Heart right ventricle (tissue), 16 donors: ENCODE data around the gene GAPDH. TPM values are rescaled to one million over a fixed set of nuclear protein-coding genes. Genes with fewer than 3 reads are reported as not detected.
A peak's percentile ranks its signal among the peaks of the same experiment; 100 is the strongest.

ENCODE experiments used
- ATAC-seq, 8 donors: fragments of 200-7000 bp; cut with Tn5 transposase; one replicate each; pipeline ENCODE4 v1.9.1; 2020; ENCODE audit warnings: mild to moderate bottlenecking in 8 of 8, moderate library complexity in 8 of 8, moderate number of reproducible peaks in 1 of 8
- DNase-seq, 2 donors: peaks; one replicate each; pipeline ENCODE4 v3.0.0-alpha.2; 2020
- H3K27ac ChIP-seq, 10 donors: fragments of 200-600 bp; sonication (generic) in 2 of 10; one replicate each; pipeline versions ENCODE4 v1.5.0 to v1.8.0; 2020 to 2022; ENCODE audit warnings: mild to moderate bottlenecking in 3 of 10
- H3K27me3 ChIP-seq, 7 donors: fragments of 200-600 bp; one replicate each; pipeline ENCODE4 v1.8.0; 2021 to 2022; ENCODE audit warnings: mild to moderate bottlenecking in 2 of 7
- H3K36me3 ChIP-seq, 9 donors: fragments of 200-600 bp; sonication (generic) in 1 of 9; one replicate each; pipeline versions ENCODE4 v1.5.0 to v1.8.0; 2020 to 2022; ENCODE audit warnings: mild to moderate bottlenecking in 2 of 9
- H3K4me1 ChIP-seq, 9 donors: fragments of 200-600 bp; sonication (generic) in 1 of 9; one replicate each; pipeline versions ENCODE4 v1.5.0 to v1.8.0; 2020 to 2022; ENCODE audit warnings: mild to moderate bottlenecking in 4 of 9
- H3K4me3 ChIP-seq, 10 donors: fragments of 200-600 bp; sonication (generic) in 2 of 10; one replicate each; pipeline versions ENCODE4 v1.5.0 to v1.8.0; 2020 to 2022; ENCODE audit warnings: mild to moderate bottlenecking in 7 of 10, moderate library complexity in 2 of 10
- H3K9me3 ChIP-seq, 11 donors: fragments of 200-600 bp in 10 of 11; sonication (generic) in 2 of 11; one replicate each; pipeline versions ENCODE4 v1.5.0 to v1.8.0; 2013 to 2022; ENCODE audit warnings: mild to moderate bottlenecking in 2 of 11, control low read depth in 1 of 11, moderate library complexity in 1 of 11
- CTCF ChIP-seq, 9 donors: fragments of 200-600 bp; sonication (generic) in 2 of 9; IDR thresholded peaks; one replicate each; pipeline versions ENCODE4 v1.5.0 to v1.8.0; 2021 to 2022; ENCODE audit warnings: antibody characterized with exemption in 9 of 9, mild to moderate bottlenecking in 5 of 9, moderate library complexity in 1 of 9
- WGBS, 2 donors: extraction: QIAGEN DNeasy Blood & Tissue Kit; methylation state at CpG; one replicate each; pipeline ENCODE4 v1.1.7; 2013; ENCODE audit warnings: inconsistent platforms in 1 of 2; 5-methylcytosine and 5-hydroxymethylcytosine counted together
- intact Hi-C, 10 donors: fragments of 100-400 bp; cut with DNase I; formaldehyde crosslinking; loops; one replicate each; pipeline versions ENCODE4 v1.11.1 to v1.14.2; 2022
- polyA plus RNA-seq, 2 donors: library from polyadenylated mRNA; stranded (reverse); fragments of 200-250 nt; gene quantifications; one replicate each; pipeline ENCODE4 v1.2.3, GENCODE V29; 2013
- total RNA-seq, 10 donors: library from RNA; stranded (reverse); fragmentation: NEBNext Ultra II Directional in 3 of 10; extraction: Animal tissue kit (Norgen Biotek cat#: 25700) in 3 of 10; gene quantifications; one replicate each; pipeline versions ENCODE4 v1.2.1 to v1.2.4, GENCODE V29; 2021 to 2023
- donor health status: Arrhythmogenic right ventricular cardiomyopathy.
- donor health status: ischemic (EF 13 %, LVEDD 7.1; RV severe dilation, severe dysfunction).
- donor health status: healthy with polysubstance abuse.
- donor health status: DM: no; HTN: yes; CAD: no.
- donor health status: DM: no; HTN: no; CAD: no.
- donor health status: ischemic (EF 25% LVEDD 6.9; RV normal size, moderate dysfunction).
- donor health status: ischemic (EF 25% LVEDD 5.7; RV mildly dilated, moderate dysfunction).
- donor health status: healthy.
- donor health status: DM: yes; HTN: yes; CAD: no.
- donor health status: Ischemic cardiomyopathy.
- donor health status: ischemic (EF 35%, LVEDD 5.7; RV mildly dilated, moderate dysfunction).
- donor health status: nonischemic (EF 11% LVEDD 7.7; RV severe dilation, severe dysfunction).
- donor health status: DM: yes; HTN: yes; CAD: no.
- donor health status: PGD.
- donor health status: ischemic (EF 29% LVEDD 5.4; RV normal size, mild dysfunction).
- donor health status: nonischemic (EF 23%, LVEDD 6.1; RV moderate dilation, normal function).

GAPDH gene
- total and polyA plus RNA-seq, 12 donors, result 4,081 to 7,888 (median 4,852) TPM

- DNase-seq (no peak), ATAC-seq (no peak)
- no peak for TF ChIP-seq CTCF (IDR thresholded peaks at IDR 0.05)
- peaks cover 3 to 29% (median 24%) of the 10 kb centered on the region in 9 donors for H3K4me1 ChIP-seq
- H3K27ac ChIP-seq, result peak overlapping the region in 1 of 10 donors; percentile 99
- no peaks in the 10 kb centered on the region for H3K9me3 ChIP-seq
- WGBS, 2 donors, result 95 to 96% methylated on average over 18 of the region's 18 CpGs
- H3K27me3 ChIP-seq, result no peaks in the 10 kb centered on the region
- peaks cover 0 to 73% (median 50%) of the 10 kb centered on the region in 9 donors for H3K36me3 ChIP-seq
- H3K4me3 ChIP-seq, result no peak overlapping the region
- intact Hi-C loops, result loop anchor here in 7 of 10 donors (5.0 to 10.0 kb wide), 9 partner anchors 33 to 196 kb away; partner anchors contain the start of genes MRPL51 (in 4 of the 7), NCAPD2 (in 4 of the 7), VAMP1 (in 4 of the 7) and TAPBPL (in 1 of the 7)
These were observed 3.6 kb upstream of the GAPDH start for GRCh38 chr12:6530576-6531260.

DNA sequence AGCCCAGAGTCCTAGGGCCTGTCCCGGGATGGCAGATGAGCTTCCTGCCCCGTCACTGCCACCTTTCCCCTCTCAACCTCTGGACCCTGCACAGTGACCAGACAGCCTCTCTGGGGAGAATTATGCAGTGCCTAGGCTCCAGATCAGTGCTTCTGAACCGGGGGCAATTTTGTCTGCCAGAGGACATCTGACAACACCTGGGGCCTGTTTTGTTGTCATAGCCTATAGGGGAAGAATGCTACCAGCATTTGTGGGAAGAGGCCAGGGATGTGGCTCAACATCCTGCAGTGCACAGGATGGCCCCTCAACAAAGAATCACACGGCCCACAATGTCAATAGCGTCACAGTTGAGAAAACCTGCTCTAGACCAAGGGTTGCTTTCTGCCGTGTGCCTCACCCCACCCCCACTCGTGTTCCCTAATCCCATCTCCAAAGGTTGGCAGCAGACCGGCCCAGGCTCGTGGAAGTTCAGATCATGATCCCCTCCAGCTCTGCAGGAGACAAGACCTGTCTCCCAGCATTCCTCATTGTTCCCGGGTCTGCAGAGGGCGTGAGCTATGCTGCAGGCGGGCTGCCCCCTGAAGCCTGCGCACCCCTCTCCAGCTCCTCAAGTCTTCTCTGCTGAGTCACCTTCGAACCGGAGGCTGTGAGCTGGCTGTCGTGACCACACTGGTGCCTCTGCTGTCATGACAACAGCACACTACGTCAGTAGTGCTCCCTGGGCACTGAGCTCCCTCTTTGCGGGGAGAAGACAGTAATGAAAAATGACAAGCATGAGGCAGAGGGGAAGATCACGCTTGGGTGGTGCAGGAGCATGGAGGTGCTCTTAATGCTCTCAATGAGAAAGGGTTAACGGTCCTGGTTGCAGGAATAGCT lies 2.0 kb upstream of the GAPDH start:
- Histone ChIP-seq H3K36me3 (peaks cover 0 to 73% (median 49%) of the 10 kb centered on the region in 9 donors), H3K4me1 (peaks cover 17 to 45% (median 39%) of the 10 kb centered on the region in 9 donors)
- intact Hi-C loops, result loop anchor here in 7 of 10 donors (2.0 to 10.0 kb wide), 10 partner anchors 35 to 197 kb away; partner anchors contain the start of genes NCAPD2 (in 5 of the 7), MRPL51 (in 4 of the 7), VAMP1 (in 4 of the 7) and TAPBPL (in 1 of the 7)

GRCh38 chr12:6532927-6533652 lies 1.2 kb upstream of the GAPDH start:
- intact Hi-C loops, result loop anchor here in 7 of 10 donors (2.0 to 10.0 kb wide), 10 partner anchors 36 to 198 kb away; partner anchors contain the start of genes NCAPD2 (in 5 of the 7), MRPL51 (in 4 of the 7), VAMP1 (in 4 of the 7) and TAPBPL (in 1 of the 7)
- WGBS, 2 donors, result 1 to 2% methylated on average over 14 of the region's 14 CpGs
- Histone ChIP-seq H3K27ac (peak overlapping the region; percentile 91 to 100 (median 98)), H3K27me3 (no peaks in the 10 kb centered on the region), H3K4me3 (peak overlapping the region; percentile 81 to 99 (median 98)), H3K36me3 (peaks cover 0 to 73% (median 48%) of the 10 kb centered on the region in 9 donors), H3K9me3 (no peaks in the 10 kb centered on the region), H3K4me1 (peaks cover 17 to 53% (median 47%) of the 10 kb centered on the region in 9 donors)
- TF ChIP-seq CTCF (IDR thresholded peaks at IDR 0.05), result no peak
- DNase-seq, result peak; percentile 71 to 76
- peak; percentile 40 to 77 (median 63) for ATAC-seq

More for the DNA sequence above, 2.0 kb upstream of the GAPDH start:
- Histone ChIP-seq H3K27me3 (no peaks in the 10 kb centered on the region), H3K4me3 (peak overlapping the region; percentile 81 to 99 (median 98)), H3K9me3 (no peaks in the 10 kb centered on the region), H3K27ac (peak overlapping the region; percentile 91 to 100 (median 98))
- peak in 1 of 2 donors; percentile 46 for DNase-seq
- ATAC-seq, result peak in 3 of 8 donors; percentile 0 to 5 (median 5)
- TF ChIP-seq CTCF (IDR thresholded peaks at IDR 0.05), result no peak
- 20 to 27% methylated on average over 20 of the region's 20 CpGs for WGBS, 2 donors
